ENCODE measurements around the gene ZNF33A. TPM values are rescaled to one million over a fixed set of nuclear protein-coding genes. Genes with fewer than 3 reads are reported as not detected.
A peak's percentile ranks its signal among the peaks of the same experiment; 100 is the strongest.
"Not testable (repeated sequence)": the region's sequence is repeated elsewhere in the genome, so short reads cannot be mapped to it uniquely, and the experiment has no call there.

The ZNF33A gene
- total RNA-seq, 1 donor = 15.6 TPM

- DNase-seq (ENCODE audit: low read depth in 2 of 3, low spot score in 2 of 3) = no peak
Observed at GRCh38 chr10:38043516-38043915, 33.0 kb downstream of the ZNF33A start.

- DNase-seq (ENCODE audit: low read depth in 2 of 3, low spot score in 2 of 3) = no peak
Observed at GRCh38 chr10:38045129-38045528, 34.7 kb downstream of the ZNF33A start.

- DNase-seq (ENCODE audit: low read depth in 2 of 3, low spot score in 2 of 3) = no peak
Observed at GRCh38 chr10:38047666-38048065, 37.2 kb downstream of the ZNF33A start.

GRCh38 chr10:38050212-38050611, 39.7 kb downstream of the ZNF33A start:
- no peak for DNase-seq (ENCODE audit: low read depth in 2 of 3, low spot score in 2 of 3)

- no peak for DNase-seq (ENCODE audit: low read depth in 2 of 3, low spot score in 2 of 3)
Observed at GRCh38 chr10:38054361-38054797, 43.9 kb downstream of the ZNF33A start.

GRCh38 chr10:38055274-38055894, 44.9 kb downstream of the ZNF33A start:
- peak in 1 of 3 donors; percentile 10 for DNase-seq (ENCODE audit: low read depth in 2 of 3, low spot score in 2 of 3)

- DNase-seq (ENCODE audit: low read depth in 2 of 3, low spot score in 2 of 3) = not testable (repeated sequence)
Observed at GRCh38 chr10:38069663-38070062, 59.2 kb downstream of the ZNF33A start.

- no peak for DNase-seq (ENCODE audit: low read depth in 2 of 3, low spot score in 2 of 3)
Observed at GRCh38 chr10:38070501-38070900, 60.0 kb downstream of the ZNF33A start.

GRCh38 chr10:38072552-38072951, 62.1 kb downstream of the ZNF33A start:
- no peak for DNase-seq (ENCODE audit: low read depth in 2 of 3, low spot score in 2 of 3)

GRCh38 chr10:38076687-38077086, 66.2 kb downstream of the ZNF33A start:
- DNase-seq (ENCODE audit: low read depth in 2 of 3, low spot score in 2 of 3) = no peak

- DNase-seq (ENCODE audit: low read depth in 2 of 3, low spot score in 2 of 3) = not testable (repeated sequence)
Observed at GRCh38 chr10:38093318-38093717, 82.8 kb downstream of the ZNF33A start.

GRCh38 chr10:38093816-38094157, 83.3 kb downstream of the ZNF33A start:
- DNase-seq (ENCODE audit: low read depth in 2 of 3, low spot score in 2 of 3) = no peak

- DNase-seq (ENCODE audit: low read depth in 2 of 3, low spot score in 2 of 3) = peak; percentile 76 to 98 (median 94)
Observed at GRCh38 chr10:38094158-38094926, 83.9 kb downstream of the ZNF33A start, which contains the start of gene ZNF37A. Gene ZNF37A (plus strand): TSS chr10:38094337. CDS start chr10:38096618, 2,281 bp downstream.

GRCh38 chr10:38094927-38095574, 84.6 kb downstream of the ZNF33A start:
- DNase-seq (ENCODE audit: low read depth in 2 of 3, low spot score in 2 of 3) = no peak

GRCh38 chr10:38102880-38103279, 92.4 kb downstream of the ZNF33A start:
- peak in 1 of 3 donors; percentile 11 for DNase-seq (ENCODE audit: low read depth in 2 of 3, low spot score in 2 of 3)

GRCh38 chr10:38103756-38104155, 93.3 kb downstream of the ZNF33A start:
- DNase-seq (ENCODE audit: low read depth in 2 of 3, low spot score in 2 of 3) = no peak

GRCh38 chr10:38112159-38112558, 101.7 kb downstream of the ZNF33A start:
- no peak for DNase-seq (ENCODE audit: low read depth in 2 of 3, low spot score in 2 of 3)

Small RNAs within 50 kb of the gene (small RNA-seq; reads per million reads assigned to genes)
- gene AL161931.1 (not detected), gene FXYD6P2 (not detected), gene RF00019 (not detected), gene RNU6-795P (not detected)

Other genes with a start within 250 kb of the ZNF33A start
- 7.3 TPM for gene ZNF248, start 153.1 kb upstream of the ZNF33A start, total RNA-seq
- 1.3 TPM for gene ZNF25, start 34.0 kb upstream of the ZNF33A start, total RNA-seq
- 12.7 TPM for gene ZNF37A, start 83.7 kb downstream of the ZNF33A start, total RNA-seq

Data from hematopoietic multipotent progenitor cell (in vitro differentiated cells).